MCF 10A (cell line): ENCODE data around the gene NOM1. TPM values are rescaled to one million over a fixed set of nuclear protein-coding genes. Genes with fewer than 3 reads are reported as not detected.
A peak's percentile ranks its signal among the peaks of the same experiment; 100 is the strongest.

Experiments used
- BruUV-seq: library from RNA; stranded (reverse); fragments of 400-500 nt; replicated peaks from 2 replicates; lab custom pipeline; 2021; lab: Mats Ljungman, UMichigan
- CTCF ChIA-PET: fragments of 300-600 bp; sonication (Branson Sonifier 250); formaldehyde crosslinking; extraction: SDS; loops from one replicate; lab custom pipeline; 2021; ENCODE audit warnings: antibody characterized with exemption, inconsistent platforms; lab: Yijun Ruan, JAX
- POLR2A ChIA-PET: fragments of 300-600, 350-650 bp; sonication (Branson Sonifier 250); formaldehyde crosslinking; extraction: SDS; loops from one replicate; lab custom pipeline; 2020; ENCODE audit warnings: antibody characterized with exemption, inconsistent platforms; lab: Yijun Ruan, JAX
- DNase-seq: peaks from one replicate; pipeline ENCODE4 v3.0.0-alpha.2; 2018; ENCODE audit not compliant: unreplicated experiment
- H3K27ac Mint-ChIP-seq: one replicate; pipeline ENCODE4 v1.8.0; 2022; ENCODE audit warnings: mild to moderate bottlenecking, low read depth, mixed read lengths; ENCODE audit not compliant: unreplicated experiment
- H3K27me3 Mint-ChIP-seq: one replicate; pipeline ENCODE4 v1.8.0; 2022; ENCODE audit warnings: mixed read lengths; ENCODE audit not compliant: insufficient read depth, unreplicated experiment
- H3K36me3 Mint-ChIP-seq: one replicate; pipeline ENCODE4 v1.8.0; 2022; ENCODE audit warnings: mild to moderate bottlenecking, moderate library complexity, mixed read lengths; ENCODE audit not compliant: insufficient read depth, unreplicated experiment
- H3K4me1 Mint-ChIP-seq: one replicate; pipeline ENCODE4 v1.8.0; 2022; ENCODE audit warnings: mixed read lengths; ENCODE audit not compliant: insufficient read depth, unreplicated experiment
- H3K4me3 Mint-ChIP-seq: one replicate; pipeline ENCODE4 v1.8.0; 2022; ENCODE audit warnings: mild to moderate bottlenecking, moderate library complexity, mixed read lengths; ENCODE audit not compliant: unreplicated experiment
- H3K9me3 Mint-ChIP-seq: one replicate; pipeline ENCODE4 v1.8.0; 2022; ENCODE audit warnings: mixed read lengths; ENCODE audit not compliant: unreplicated experiment
- CTCF ChIP-seq: fragments of 200-600 bp; IDR thresholded peaks from one replicate; pipeline ENCODE4 v1.8.0; 2022; ENCODE audit warnings: antibody characterized with exemption, mild to moderate bottlenecking; ENCODE audit not compliant: unreplicated experiment
- intact Hi-C: fragments of 100-400 bp; cut with micrococcal nuclease; formaldehyde crosslinking; loops from 2 replicates; pipeline ENCODE4 v1.14.1; 2022
- total RNA-seq: library from RNA; stranded (reverse); gene quantifications from 2 replicates; pipeline ENCODE4 v1.2.3, GENCODE V29; 2022

The NOM1 gene
- total RNA-seq, 1 experiment from 2014 or later: 34.1 TPM

GRCh38 chr7:157006829-157007469 is 57.4 kb downstream of the NOM1 start:
- Mint-ChIP-seq H3K4me3 (no peak overlapping the region), H3K36me3 (no peaks in the 10 kb centered on the region), H3K9me3 (no peaks in the 10 kb centered on the region), H3K4me1 (no peaks in the 10 kb centered on the region), H3K27ac (no peak overlapping the region), H3K27me3 (no peaks in the 10 kb centered on the region)
- CTCF ChIA-PET: no interaction called here
- POLR2A ChIA-PET: interaction anchor here (0.8 kb wide), 1 partner anchor 125 kb away, joined by 3 read pairs; no protein-coding TSS in a partner anchor
- intact Hi-C loops: no loop called here
- DNase-seq: no peak
- no peak for TF ChIP-seq CTCF
- BruUV-seq: no TSS peak

- POLR2A ChIA-PET: interaction anchor here (0.8 kb wide), 1 partner anchor 125 kb away, joined by 3 read pairs; no protein-coding TSS in a partner anchor
- no peak for TF ChIP-seq CTCF
- no peak for DNase-seq
- BruUV-seq: no TSS peak
- no peak overlapping the region for H3K4me3 Mint-ChIP-seq
- H3K27me3 Mint-ChIP-seq: no peaks in the 10 kb centered on the region
- no peak overlapping the region for H3K27ac Mint-ChIP-seq
- H3K36me3 Mint-ChIP-seq: no peaks in the 10 kb centered on the region
- no peaks in the 10 kb centered on the region for H3K9me3 Mint-ChIP-seq
- intact Hi-C loops: no loop called here
- CTCF ChIA-PET: no interaction called here
- H3K4me1 Mint-ChIP-seq: no peaks in the 10 kb centered on the region
Measured at GRCh38 chr7:157007470-157008066, 58.1 kb downstream of the NOM1 start.

GRCh38 chr7:157008206-157009169 is 59.0 kb downstream of the NOM1 start:
- H3K36me3 Mint-ChIP-seq: no peaks in the 10 kb centered on the region
- H3K4me1 Mint-ChIP-seq: no peaks in the 10 kb centered on the region
- no peak overlapping the region for H3K27ac Mint-ChIP-seq
- peak overlapping the region; percentile 67 for H3K4me3 Mint-ChIP-seq
- intact Hi-C loops: no loop called here
- ChIA-PET CTCF (interaction anchor here (0.6 kb wide), 1 partner anchor 123 kb away, joined by 3 read pairs; no protein-coding TSS in a partner anchor), POLR2A (no interaction called here)
- no peak for TF ChIP-seq CTCF
- BruUV-seq: no TSS peak
- no peaks in the 10 kb centered on the region for H3K27me3 Mint-ChIP-seq
- no peaks in the 10 kb centered on the region for H3K9me3 Mint-ChIP-seq
- no peak for DNase-seq
